Epidermal melanocyte (primary cell): Measurements from ENCODE around the gene PKD1L1.

Experiments used
- DNase-seq: peaks from one replicate; pipeline ENCODE4 v3.0.0; 2011; ENCODE audit warnings: low spot score; ENCODE audit not compliant: insufficient read length

PKD1L1 gene

GRCh38 chr7:47739301-47739875, 208.9 kb downstream of the PKD1L1 start:
- no peak for DNase-seq

- DNase-seq = no peak
Observed at GRCh38 chr7:47738563-47739166, 209.6 kb downstream of the PKD1L1 start.

GRCh38 chr7:47737601-47738000, 210.7 kb downstream of the PKD1L1 start:
- DNase-seq = no peak

- no peak for DNase-seq
Observed at GRCh38 chr7:47735431-47736345, 212.6 kb downstream of the PKD1L1 start.

- no peak for DNase-seq
Observed at GRCh38 chr7:47734949-47735291, 213.3 kb downstream of the PKD1L1 start.

- no peak for DNase-seq
Observed at GRCh38 chr7:47734287-47734948, 213.8 kb downstream of the PKD1L1 start.

GRCh38 chr7:47730142-47730541, 218.1 kb downstream of the PKD1L1 start:
- no peak for DNase-seq

- DNase-seq = no peak
Observed at GRCh38 chr7:47726047-47726726, 222.1 kb downstream of the PKD1L1 start.

- no peak for DNase-seq
Observed at GRCh38 chr7:47725031-47725780, 223.1 kb downstream of the PKD1L1 start.
